Rectal smooth muscle tissue (tissue), 1 donor: Measurements from ENCODE around the gene PCP4.

Experiments used
- H3K27ac ChIP-seq: one replicate; pipeline ENCODE4 v1.7.0; 2013; ENCODE audit warnings: low read depth, low read length, inconsistent platforms
- H3K27me3 ChIP-seq: one replicate; pipeline ENCODE4 v1.7.0; 2013; ENCODE audit warnings: low read length; ENCODE audit not compliant: control insufficient read depth, insufficient read depth
- H3K36me3 ChIP-seq: one replicate; pipeline ENCODE4 v1.7.0; 2013; ENCODE audit warnings: low read length; ENCODE audit not compliant: control insufficient read depth, insufficient read depth
- H3K4me1 ChIP-seq: one replicate; pipeline ENCODE4 v1.7.0; 2013; ENCODE audit warnings: low read length; ENCODE audit not compliant: control insufficient read depth, insufficient read depth
- H3K4me3 ChIP-seq: one replicate; pipeline ENCODE4 v1.7.0; 2013; ENCODE audit warnings: low read length
- H3K9ac ChIP-seq: one replicate; pipeline ENCODE4 v1.7.0; 2013; ENCODE audit warnings: low read length

The PCP4 gene

DNA sequence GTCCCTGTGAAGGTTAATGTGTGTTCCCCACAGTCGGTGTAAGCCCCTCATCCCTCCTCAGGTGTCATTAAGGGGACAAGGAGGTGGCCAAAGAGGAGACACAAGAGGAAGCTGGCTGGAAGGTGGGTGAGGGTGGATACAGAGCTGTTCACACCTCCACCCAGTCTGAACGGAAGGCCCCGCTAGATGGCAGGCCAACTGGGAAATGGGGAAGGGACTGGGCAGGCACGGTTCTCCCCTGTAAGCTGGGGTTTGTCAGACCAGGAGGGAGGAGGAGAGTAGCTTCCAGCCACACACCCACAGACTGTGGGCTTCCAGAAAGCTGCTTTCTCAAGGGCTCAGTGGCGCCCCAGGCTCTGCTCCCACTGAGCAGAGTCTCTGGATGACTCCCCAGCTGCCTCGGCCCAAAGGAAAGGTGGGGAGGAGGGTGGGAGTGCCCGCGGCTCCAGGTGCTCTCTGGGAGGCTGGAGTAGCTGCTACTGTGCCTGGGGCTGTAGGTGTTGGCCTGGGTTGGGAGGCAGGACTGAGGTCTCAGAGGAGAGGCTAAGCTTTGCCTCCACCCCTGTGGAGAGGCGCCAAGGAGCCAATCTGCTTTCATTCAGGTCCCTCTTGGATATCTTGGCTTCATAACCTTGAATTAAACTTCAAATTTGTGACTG lies 41.2 kb downstream of the PCP4 start:
- no peak overlapping the region for H3K27ac ChIP-seq
- no peaks in the 10 kb centered on the region for H3K36me3 ChIP-seq
- no peak overlapping the region for H3K9ac ChIP-seq
- H3K27me3 ChIP-seq = no peaks in the 10 kb centered on the region
- H3K4me3 ChIP-seq = no peak overlapping the region
- no peaks in the 10 kb centered on the region for H3K4me1 ChIP-seq

DNA sequence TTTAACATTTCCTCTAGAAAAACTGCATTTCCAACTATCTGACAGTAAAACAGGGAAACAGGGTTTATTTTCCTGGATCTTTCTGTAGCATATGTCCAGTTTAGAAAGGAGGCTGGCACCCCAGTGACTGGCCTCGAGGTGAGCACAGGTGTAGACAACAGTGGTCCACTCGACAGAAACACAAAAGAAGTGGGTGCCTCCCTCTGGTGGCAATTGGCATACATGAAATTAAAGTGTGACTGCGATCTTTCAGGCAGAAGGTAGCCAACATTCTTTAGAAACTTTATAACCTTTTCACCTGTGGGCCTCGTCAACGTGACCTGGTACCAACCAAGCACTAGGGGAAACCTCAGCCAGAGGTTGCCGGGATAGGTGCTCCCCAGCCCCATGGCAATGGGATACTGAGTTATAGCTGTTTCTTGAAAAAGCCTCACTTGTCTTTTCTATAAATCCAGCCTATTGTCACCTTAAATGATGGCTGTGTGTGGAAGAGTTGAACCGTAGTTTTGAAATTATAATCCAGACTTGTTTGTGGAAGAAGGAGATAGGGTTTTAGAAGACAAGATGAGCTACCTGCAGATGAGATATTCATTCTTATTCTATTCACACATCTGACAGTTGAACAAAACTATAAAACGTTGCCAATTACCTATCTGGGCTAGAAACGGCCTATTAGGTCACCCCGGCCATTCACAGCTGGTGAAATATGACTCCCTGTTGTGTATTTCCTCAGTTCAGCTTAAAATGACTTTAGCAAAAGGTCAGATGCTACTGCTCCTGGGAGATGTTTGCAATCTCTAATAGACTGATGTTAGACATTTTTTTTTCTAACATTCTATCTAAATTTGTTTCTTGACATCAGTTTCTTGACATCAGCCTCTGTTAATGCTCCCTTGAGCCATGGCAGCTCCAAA lies 44.3 kb downstream of the PCP4 start:
- Histone ChIP-seq H3K9ac (no peak overlapping the region), H3K27ac (no peak overlapping the region), H3K4me1 (no peaks in the 10 kb centered on the region), H3K27me3 (no peaks in the 10 kb centered on the region), H3K4me3 (no peak overlapping the region), H3K36me3 (no peaks in the 10 kb centered on the region)

GRCh38 chr21:39913706-39914305 lies 46.6 kb downstream of the PCP4 start:
- Histone ChIP-seq H3K27me3 (no peaks in the 10 kb centered on the region), H3K36me3 (no peaks in the 10 kb centered on the region), H3K27ac (no peak overlapping the region), H3K9ac (no peak overlapping the region), H3K4me3 (no peak overlapping the region), H3K4me1 (no peaks in the 10 kb centered on the region)

DNA sequence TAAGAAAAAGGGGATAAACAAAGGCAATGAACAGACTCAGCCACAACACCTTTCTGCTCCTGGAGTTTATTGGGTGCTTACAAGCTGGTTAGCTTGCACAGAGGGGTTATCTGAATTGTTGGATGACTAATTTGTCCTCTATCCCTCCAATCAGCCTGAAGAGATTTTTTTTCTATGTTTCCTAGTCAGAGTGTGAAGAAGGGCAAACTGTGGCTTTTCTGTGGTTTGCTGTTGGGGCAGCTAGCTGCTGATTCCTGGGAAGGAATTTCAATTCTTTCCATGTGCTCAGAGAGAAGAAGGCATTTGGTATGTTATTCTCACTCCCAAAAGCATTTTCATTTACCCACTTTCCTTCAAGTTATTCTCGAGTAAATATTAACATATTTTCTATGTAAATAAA lies 48.6 kb downstream of the PCP4 start:
- Histone ChIP-seq H3K4me3 (no peak overlapping the region), H3K4me1 (no peaks in the 10 kb centered on the region), H3K27me3 (no peaks in the 10 kb centered on the region), H3K36me3 (no peaks in the 10 kb centered on the region), H3K27ac (no peak overlapping the region), H3K9ac (no peak overlapping the region)

- Histone ChIP-seq H3K36me3 (no peaks in the 10 kb centered on the region), H3K9ac (no peak overlapping the region), H3K4me1 (no peaks in the 10 kb centered on the region), H3K4me3 (no peak overlapping the region), H3K27ac (no peak overlapping the region), H3K27me3 (no peaks in the 10 kb centered on the region)
These were observed 51.3 kb downstream of the PCP4 start for GRCh38 chr21:39918558-39918957.

DNA sequence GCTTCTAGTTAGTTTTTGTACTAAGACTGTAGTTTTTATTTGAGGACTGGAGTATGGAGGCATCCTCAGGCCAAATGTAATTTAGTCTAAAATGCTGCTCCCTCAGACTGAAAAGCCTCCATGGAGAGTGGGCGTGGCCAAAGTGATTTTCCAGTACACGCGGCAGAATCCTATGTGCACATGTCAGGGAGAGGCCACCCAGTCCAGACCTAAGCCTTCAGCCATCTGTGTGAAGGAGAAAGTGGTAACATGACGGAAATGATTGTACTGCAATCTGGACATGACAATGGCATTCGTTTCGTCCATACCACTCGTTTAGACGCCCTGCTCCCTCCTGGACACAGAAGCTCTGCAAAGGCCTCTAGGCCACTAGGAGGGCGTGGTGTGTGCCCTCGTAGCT lies 56.2 kb downstream of the PCP4 start:
- H3K27ac ChIP-seq = no peak overlapping the region
- H3K36me3 ChIP-seq = no peaks in the 10 kb centered on the region
- no peak overlapping the region for H3K4me3 ChIP-seq
- no peak overlapping the region for H3K9ac ChIP-seq
- H3K4me1 ChIP-seq = no peaks in the 10 kb centered on the region
- H3K27me3 ChIP-seq = no peaks in the 10 kb centered on the region

- no peaks in the 10 kb centered on the region for H3K27me3 ChIP-seq
- H3K9ac ChIP-seq = no peak overlapping the region
- no peaks in the 10 kb centered on the region for H3K36me3 ChIP-seq
- H3K27ac ChIP-seq = no peak overlapping the region
- H3K4me1 ChIP-seq = no peaks in the 10 kb centered on the region
- no peak overlapping the region for H3K4me3 ChIP-seq
These were observed 57.5 kb downstream of the PCP4 start for GRCh38 chr21:39924577-39925308.

GRCh38 chr21:39927304-39927886 lies 60.2 kb downstream of the PCP4 start:
- no peak overlapping the region for H3K27ac ChIP-seq
- H3K4me1 ChIP-seq = no peaks in the 10 kb centered on the region
- no peaks in the 10 kb centered on the region for H3K27me3 ChIP-seq
- H3K4me3 ChIP-seq = no peak overlapping the region
- no peaks in the 10 kb centered on the region for H3K36me3 ChIP-seq
- no peak overlapping the region for H3K9ac ChIP-seq

DNA sequence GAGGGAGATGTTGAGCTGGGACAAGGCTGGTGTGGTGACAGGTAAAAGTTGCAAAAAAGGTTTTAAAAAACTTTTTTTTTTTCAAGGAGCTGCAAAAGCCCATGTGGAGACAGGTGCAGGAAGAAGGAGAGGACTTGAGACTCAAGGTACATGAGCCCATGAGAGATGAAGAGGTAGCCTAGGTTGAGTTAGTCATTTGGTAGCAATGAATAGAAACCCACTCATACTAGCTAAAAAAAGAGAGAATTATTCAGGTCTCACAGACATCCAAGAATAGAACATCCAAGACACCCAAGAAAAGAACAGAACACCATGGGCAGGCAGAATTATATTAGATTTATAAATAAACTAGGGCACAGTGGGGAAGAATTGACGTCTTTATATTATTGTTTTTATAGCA lies 65.1 kb downstream of the PCP4 start:
- no peaks in the 10 kb centered on the region for H3K4me1 ChIP-seq
- no peak overlapping the region for H3K27ac ChIP-seq
- no peaks in the 10 kb centered on the region for H3K36me3 ChIP-seq
- no peaks in the 10 kb centered on the region for H3K27me3 ChIP-seq
- no peak overlapping the region for H3K4me3 ChIP-seq
- H3K9ac ChIP-seq = no peak overlapping the region

GRCh38 chr21:39934895-39935294 lies 67.7 kb downstream of the PCP4 start:
- no peaks in the 10 kb centered on the region for H3K36me3 ChIP-seq
- no peak overlapping the region for H3K9ac ChIP-seq
- no peak overlapping the region for H3K27ac ChIP-seq
- H3K4me3 ChIP-seq = no peak overlapping the region
- no peaks in the 10 kb centered on the region for H3K4me1 ChIP-seq
- no peaks in the 10 kb centered on the region for H3K27me3 ChIP-seq

DNA sequence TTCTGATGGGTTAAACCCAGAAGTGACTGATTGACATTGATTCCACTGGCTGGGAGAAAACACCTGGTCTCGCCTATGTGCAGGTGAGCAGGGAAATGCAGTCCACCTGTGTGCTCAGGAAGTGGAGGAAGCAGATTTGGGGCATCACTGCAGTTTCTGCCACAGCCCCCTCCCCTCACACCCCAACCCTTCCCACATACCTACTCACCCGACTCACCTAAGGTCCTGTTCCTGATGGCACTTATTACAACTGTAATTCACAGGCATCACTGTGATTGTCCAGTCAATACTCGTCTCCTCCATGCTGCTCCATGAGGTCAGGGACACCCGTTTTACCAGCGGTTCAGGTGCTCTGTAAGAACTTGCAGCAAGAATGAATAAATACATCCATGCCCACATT lies 68.5 kb downstream of the PCP4 start:
- Histone ChIP-seq H3K27me3 (no peaks in the 10 kb centered on the region), H3K4me3 (no peak overlapping the region), H3K9ac (no peak overlapping the region), H3K36me3 (no peaks in the 10 kb centered on the region), H3K27ac (no peak overlapping the region), H3K4me1 (no peaks in the 10 kb centered on the region)

GRCh38 chr21:39938086-39938625 lies 70.9 kb downstream of the PCP4 start:
- Histone ChIP-seq H3K27ac (no peak overlapping the region), H3K27me3 (no peaks in the 10 kb centered on the region)

More at GRCh38 chr21:39938086-39938625, 70.9 kb downstream of the PCP4 start:
- H3K36me3 ChIP-seq = no peaks in the 10 kb centered on the region
- no peaks in the 10 kb centered on the region for H3K4me1 ChIP-seq
- no peak overlapping the region for H3K9ac ChIP-seq
- H3K4me3 ChIP-seq = no peak overlapping the region
